Chondrocyte (in vitro differentiated cells): ENCODE results near the gene CRYBB2. TPM values are rescaled to one million over a fixed set of nuclear protein-coding genes. Genes with fewer than 3 reads are reported as not detected.
"Not testable (repeated sequence)": the region's sequence is repeated elsewhere in the genome, so short reads cannot be mapped to it uniquely, and the experiment has no call there.

Experiments
- DNase-seq: peaks from one replicate; pipeline ENCODE4 v3.0.0; 2021; ENCODE audit warnings: mixed read lengths, low spot score
- H3K27ac Mint-ChIP-seq: one replicate; pipeline ENCODE4 v1.8.0; 2021; ENCODE audit warnings: mild to moderate bottlenecking, moderate library complexity, mixed read lengths; ENCODE audit not compliant: unreplicated experiment
- H3K27me3 Mint-ChIP-seq: 2 replicates; pipeline ENCODE4 v1.8.0; 2021; ENCODE audit warnings: low read depth, mixed read lengths
- H3K36me3 Mint-ChIP-seq: 2 replicates; pipeline ENCODE4 v1.8.0; 2021; ENCODE audit warnings: low read depth, mixed read lengths
- H3K4me1 Mint-ChIP-seq: 2 replicates; pipeline ENCODE4 v1.8.0; 2021; ENCODE audit warnings: low read depth, mild to moderate bottlenecking, mixed read lengths
- H3K4me3 Mint-ChIP-seq: one replicate; pipeline ENCODE4 v1.8.0; 2021; ENCODE audit warnings: mild to moderate bottlenecking, moderate library complexity, mixed read lengths; ENCODE audit not compliant: unreplicated experiment
- H3K9me3 Mint-ChIP-seq: 2 replicates; pipeline ENCODE4 v1.8.0; 2021; ENCODE audit warnings: low read depth, mixed read lengths
- CTCF ChIP-seq: fragments of 200-600 bp; sonication (generic); IDR thresholded peaks from 2 replicates; pipeline ENCODE4 v1.5.0; 2021; ENCODE audit warnings: antibody characterized with exemption, mild to moderate bottlenecking, moderate library complexity
- total RNA-seq: library from RNA; stranded (reverse); gene quantifications from 3 replicates; pipeline ENCODE4 v1.2.1, GENCODE V29; 2021

Gene CRYBB2
- total RNA-seq, 1 donor from 2014 or later = not detected

DNA sequence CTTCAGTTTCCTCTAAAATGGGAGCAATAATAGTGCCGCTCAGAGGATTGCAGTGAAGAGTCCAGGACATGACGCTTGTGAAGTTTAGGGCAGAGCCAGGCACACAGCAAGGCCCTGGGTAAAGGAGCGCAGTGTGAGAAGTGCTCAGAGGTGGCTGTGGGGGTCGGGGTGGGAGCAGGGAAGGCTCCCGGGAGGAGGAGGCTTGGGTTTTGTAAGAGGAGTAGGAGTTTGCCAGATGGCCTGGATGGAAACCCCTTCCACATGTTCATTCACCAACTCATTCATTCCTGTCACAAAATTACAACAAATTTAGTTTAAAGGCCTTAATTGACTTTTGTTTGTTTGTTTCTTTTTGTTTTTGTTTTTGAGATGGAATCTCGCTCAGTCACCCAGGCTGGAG, 17.0 kb downstream of the CRYBB2 start:
- Mint-ChIP-seq H3K36me3 (no peaks in the 10 kb centered on the region), H3K9me3 (no peaks in the 10 kb centered on the region), H3K27ac (no peak overlapping the region), H3K4me1 (peaks cover 6% of the 10 kb centered on the region), H3K4me3 (no peak overlapping the region), H3K27me3 (peaks cover 47% of the 10 kb centered on the region)
- TF ChIP-seq CTCF = no peak
- DNase-seq = no peak

DNA sequence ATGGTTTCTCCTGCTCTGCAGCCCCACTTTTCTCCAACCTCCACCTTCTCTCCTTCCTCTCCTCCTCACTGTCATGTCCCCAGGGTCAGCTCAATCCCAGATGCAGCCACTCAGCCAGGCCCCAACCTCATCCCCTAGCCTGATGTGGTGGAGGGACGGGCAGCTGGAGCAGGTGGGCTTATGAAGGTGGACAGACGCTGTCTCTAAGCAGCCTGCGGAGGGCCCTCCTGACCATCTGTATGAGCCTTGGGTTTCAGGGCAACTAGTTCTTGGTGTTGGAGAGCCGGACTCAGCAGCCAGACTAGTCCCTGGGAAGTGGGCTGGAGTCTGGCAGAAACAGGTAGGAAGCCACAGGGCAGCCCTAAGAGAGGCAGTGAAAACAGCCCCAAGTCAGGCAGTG, 18.1 kb downstream of the CRYBB2 start:
- H3K4me1 Mint-ChIP-seq = peaks cover 6% of the 10 kb centered on the region
- no peak for DNase-seq
- no peaks in the 10 kb centered on the region for H3K9me3 Mint-ChIP-seq
- no peaks in the 10 kb centered on the region for H3K36me3 Mint-ChIP-seq
- H3K4me3 Mint-ChIP-seq = no peak overlapping the region
- no peak overlapping the region for H3K27ac Mint-ChIP-seq
- TF ChIP-seq CTCF = no peak
- H3K27me3 Mint-ChIP-seq = peaks cover 42% of the 10 kb centered on the region

GRCh38 chr22:25238058-25238457, 18.6 kb downstream of the CRYBB2 start:
- H3K4me3 Mint-ChIP-seq, DNase-seq, H3K9me3 Mint-ChIP-seq, H3K4me1 Mint-ChIP-seq, H3K27ac Mint-ChIP-seq, H3K36me3 Mint-ChIP-seq: not testable (repeated sequence)
- H3K27me3 Mint-ChIP-seq = peaks cover 41% of the 10 kb centered on the region

GRCh38 chr22:25255169-25255568, 35.7 kb downstream of the CRYBB2 start:
- not testable (repeated sequence) for H3K4me3 Mint-ChIP-seq, H3K4me1 Mint-ChIP-seq, DNase-seq, H3K36me3 Mint-ChIP-seq, H3K9me3 Mint-ChIP-seq, H3K27ac Mint-ChIP-seq
- H3K27me3 Mint-ChIP-seq = peaks cover 17% of the 10 kb centered on the region

DNA sequence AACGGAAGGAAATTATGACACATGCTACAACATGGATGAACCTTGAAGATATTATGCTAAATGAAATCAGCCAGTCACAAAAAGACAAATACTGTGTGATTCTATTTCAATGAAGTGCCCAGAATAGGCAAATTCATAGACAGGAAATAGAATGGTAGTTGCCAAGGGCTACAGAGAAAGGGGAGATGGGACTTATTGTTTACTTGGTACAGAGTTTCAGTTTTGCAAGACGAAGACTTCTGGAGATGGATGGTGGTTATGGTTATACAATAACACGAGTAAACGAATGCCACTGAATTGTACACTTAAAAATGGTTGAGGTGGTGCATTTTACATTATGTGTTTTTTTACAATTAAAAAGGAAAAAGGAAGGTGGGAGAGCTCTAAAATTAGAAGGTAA, 48.1 kb downstream of the CRYBB2 start:
- not testable (repeated sequence) for H3K27ac Mint-ChIP-seq, DNase-seq, H3K4me1 Mint-ChIP-seq, H3K4me3 Mint-ChIP-seq, H3K36me3 Mint-ChIP-seq
- Mint-ChIP-seq H3K9me3 (peaks cover 13% of the 10 kb centered on the region), H3K27me3 (peaks cover 10% of the 10 kb centered on the region)

DNA sequence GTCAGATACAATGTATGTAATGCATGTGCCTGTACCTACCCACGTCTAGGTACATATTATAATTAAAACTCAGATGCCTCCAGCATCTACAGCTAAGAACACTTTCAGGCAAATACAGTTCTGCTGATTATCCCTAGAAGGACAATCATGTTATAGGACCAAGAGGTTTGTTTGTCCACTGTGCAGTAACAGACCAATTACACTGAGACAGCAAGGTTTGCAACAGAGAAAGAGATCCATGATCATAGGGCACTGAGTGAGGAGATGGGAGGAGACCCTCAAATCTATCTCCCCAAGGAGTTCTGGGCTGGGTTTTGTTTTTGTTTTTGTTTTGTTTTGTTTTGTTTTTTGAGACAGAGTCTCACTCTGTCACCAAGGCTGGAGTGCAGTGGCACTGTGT, 49.5 kb downstream of the CRYBB2 start:
- H3K36me3 Mint-ChIP-seq, DNase-seq, H3K4me3 Mint-ChIP-seq, H3K4me1 Mint-ChIP-seq, H3K27ac Mint-ChIP-seq: not testable (repeated sequence)
- H3K27me3 Mint-ChIP-seq = peaks cover 15% of the 10 kb centered on the region
- H3K9me3 Mint-ChIP-seq = peaks cover 15% of the 10 kb centered on the region

GRCh38 chr22:25270061-25270460, 50.6 kb downstream of the CRYBB2 start:
- peaks cover 19% of the 10 kb centered on the region for H3K27me3 Mint-ChIP-seq
- H3K4me3 Mint-ChIP-seq, H3K27ac Mint-ChIP-seq, H3K36me3 Mint-ChIP-seq, H3K4me1 Mint-ChIP-seq, DNase-seq, H3K9me3 Mint-ChIP-seq: not testable (repeated sequence)

GRCh38 chr22:25273231-25273630, 53.8 kb downstream of the CRYBB2 start:
- H3K4me3 Mint-ChIP-seq, H3K9me3 Mint-ChIP-seq, H3K27ac Mint-ChIP-seq, H3K36me3 Mint-ChIP-seq, H3K4me1 Mint-ChIP-seq, DNase-seq: not testable (repeated sequence)
- H3K27me3 Mint-ChIP-seq = peaks cover 30% of the 10 kb centered on the region

DNA sequence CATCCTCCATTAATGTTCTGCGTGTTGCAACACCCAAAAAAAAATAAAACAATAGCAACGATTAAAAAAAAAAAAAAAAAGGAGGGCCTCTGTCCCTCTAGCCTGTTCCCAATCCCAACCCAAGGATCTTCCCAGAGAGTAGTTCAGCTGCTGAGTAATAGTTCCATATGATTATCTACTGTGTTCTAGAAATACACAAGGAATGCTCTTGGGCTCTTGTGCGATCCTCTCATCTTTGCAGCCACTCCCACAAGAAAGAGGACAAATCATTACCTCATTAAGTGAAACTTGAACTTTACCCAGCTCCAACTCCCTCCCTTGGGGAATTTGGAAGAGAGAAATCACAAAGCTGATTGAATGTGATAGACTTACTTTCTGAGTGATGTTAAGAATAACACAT, 54.5 kb downstream of the CRYBB2 start:
- H3K36me3 Mint-ChIP-seq, DNase-seq, H3K4me3 Mint-ChIP-seq, H3K27ac Mint-ChIP-seq, H3K4me1 Mint-ChIP-seq, H3K9me3 Mint-ChIP-seq: not testable (repeated sequence)
- peaks cover 34% of the 10 kb centered on the region for H3K27me3 Mint-ChIP-seq

- H3K9me3 Mint-ChIP-seq, DNase-seq, H3K27ac Mint-ChIP-seq, H3K36me3 Mint-ChIP-seq, H3K4me3 Mint-ChIP-seq, H3K4me1 Mint-ChIP-seq: not testable (repeated sequence)
- peaks cover 64% of the 10 kb centered on the region for H3K27me3 Mint-ChIP-seq
Measured at GRCh38 chr22:25280118-25280517, 60.7 kb downstream of the CRYBB2 start.
